K562 treated with DMSO at 1 percent for 4 hours (cell line): ENCODE data around the gene TPBG. TPM values are rescaled to one million over a fixed set of nuclear protein-coding genes. Genes with fewer than 3 reads are reported as not detected.

ENCODE experiments used
- total RNA-seq: library from RNA; unstranded; fragments of 300-600 nt; gene quantifications from 2 replicates; pipeline ENCODE4 v1.2.3, GENCODE V29; 2022; ENCODE audit not compliant: insufficient read depth

Gene TPBG, protein sequence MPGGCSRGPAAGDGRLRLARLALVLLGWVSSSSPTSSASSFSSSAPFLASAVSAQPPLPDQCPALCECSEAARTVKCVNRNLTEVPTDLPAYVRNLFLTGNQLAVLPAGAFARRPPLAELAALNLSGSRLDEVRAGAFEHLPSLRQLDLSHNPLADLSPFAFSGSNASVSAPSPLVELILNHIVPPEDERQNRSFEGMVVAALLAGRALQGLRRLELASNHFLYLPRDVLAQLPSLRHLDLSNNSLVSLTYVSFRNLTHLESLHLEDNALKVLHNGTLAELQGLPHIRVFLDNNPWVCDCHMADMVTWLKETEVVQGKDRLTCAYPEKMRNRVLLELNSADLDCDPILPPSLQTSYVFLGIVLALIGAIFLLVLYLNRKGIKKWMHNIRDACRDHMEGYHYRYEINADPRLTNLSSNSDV
- total RNA-seq: 5.0 and 5.3 TPM in 2 replicates

GRCh38 chr6:82363428-82364086 lies at the start of gene TPBG:
Gene TPBG, plus strand, starts transcription at chr6:82363817. Its CDS starts 1,145 bp downstream, at chr6:82364962.

Other genes with a start within 250 kb of the TPBG start
- gene IBTK, start 116.1 kb upstream of the TPBG start, total RNA-seq: 10.3 and 10.8 TPM in 2 replicates